ENCODE data around the gene FBN2.

FBN2 gene

DNA sequence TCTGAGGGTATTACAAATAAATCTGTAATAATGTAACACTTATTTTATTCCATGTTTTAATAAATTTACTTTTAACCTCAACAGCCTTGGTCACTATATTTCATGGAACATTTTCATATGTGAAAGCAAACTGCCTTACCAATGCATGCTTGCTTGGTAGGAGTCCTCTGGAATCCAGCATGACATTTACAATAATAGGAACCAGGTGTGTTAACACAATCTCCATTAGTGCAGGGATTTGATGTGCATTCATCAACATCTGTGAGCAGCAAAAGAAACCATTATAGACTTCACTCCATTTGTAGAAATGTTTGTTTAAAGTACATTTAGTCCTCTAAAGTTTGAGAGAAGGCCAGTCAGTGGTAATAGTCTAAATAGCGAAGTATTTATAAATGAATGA lies 159.4 kb downstream of the FBN2 start:
- Histone ChIP-seq H3K23ac (ENCODE audit: low read depth, low read length, poor library complexity) (no peak overlapping the region), H2BK120ac (ENCODE audit: low read depth, low read length) (no peak overlapping the region), H2AK5ac (ENCODE audit: low read depth, low read length) (no peak overlapping the region), H3K14ac (ENCODE audit: low read length) (no peak overlapping the region), H4K8ac (ENCODE audit: low read depth, low read length) (no peak overlapping the region), H3K27me3 (ENCODE audit: control insufficient read depth in 3 of 3, insufficient read depth in 3 of 3, low read depth in 1 of 3, low read length in 3 of 3) (no peaks in the 10 kb centered on the region), H2AFZ (ENCODE audit: low read length) (no peak overlapping the region), H4K91ac (ENCODE audit: low read depth, low read length, poor library complexity) (no peak overlapping the region), H3K4me1 (ENCODE audit: control insufficient read depth in 2 of 2, insufficient read depth in 1 of 2, low read depth in 1 of 2, low read length in 2 of 2) (peaks cover 0 to 12% of the 10 kb centered on the region in 2 donors), H3K4me2 (ENCODE audit: insufficient read depth, low read length, poor library complexity, severe bottlenecking) (no peak overlapping the region), H3K9ac (ENCODE audit: low read depth, low read length, poor library complexity) (no peak overlapping the region), H2BK5ac (ENCODE audit: low read length) (no peak overlapping the region), H2BK15ac (ENCODE audit: low read length) (no peak overlapping the region), H3K4me3 (ENCODE audit: low read length in 2 of 2) (no peak overlapping the region), H2BK12ac (ENCODE audit: low read length) (no peak overlapping the region), H3K27ac (replicated peaks; ENCODE audit: low read length) (no peak overlapping the region), H3K79me1 (ENCODE audit: low read depth, low read length) (no peaks in the 10 kb centered on the region), H3K9me3 (replicated peaks in 1 of 2; ENCODE audit: control insufficient read depth in 2 of 2, insufficient read depth in 1 of 2, low read depth in 1 of 2, low read length in 2 of 2) (no peaks in the 10 kb centered on the region), H3K36me3 (replicated peaks in 1 of 2; ENCODE audit: control insufficient read depth in 2 of 2, insufficient read depth in 2 of 2, low read length in 2 of 2) (peaks cover 6 to 50% of the 10 kb centered on the region in 2 donors), H3K4ac (ENCODE audit: low read length) (no peak overlapping the region), H3K18ac (ENCODE audit: low read length) (no peak overlapping the region)
- no CpG with 5 or more reads among the region's 1 CpG for WGBS, 2 donors (ENCODE audit: extremely low coverage in 2 of 2, insufficient read length in 2 of 2, insufficient replicate concordance in 1 of 2)
- no peak for DNase-seq (ENCODE audit: low spot score)

DNA sequence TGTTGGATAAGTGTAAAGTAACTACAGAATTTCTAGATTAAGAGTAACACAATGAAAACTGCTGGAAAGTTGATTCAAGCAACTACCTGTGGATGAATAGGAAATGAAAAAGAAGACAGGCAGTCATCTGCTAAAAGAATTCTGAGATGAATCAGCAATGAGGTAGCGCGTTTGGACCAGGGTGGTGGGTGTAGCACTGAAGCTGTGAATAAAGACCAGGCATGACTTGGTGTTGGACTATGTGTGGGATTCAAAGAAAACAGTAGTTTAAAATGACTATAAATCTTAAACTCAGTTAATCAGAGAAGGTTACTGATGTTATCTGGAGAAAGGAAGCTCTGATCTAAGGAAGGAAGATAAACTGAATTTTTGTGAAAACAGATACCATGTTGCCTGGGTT lies 159.8 kb downstream of the FBN2 start:
- DNase-seq (ENCODE audit: low spot score), result no peak
- no CpG with 5 or more reads among the region's 2 CpGs for WGBS, 2 donors (ENCODE audit: extremely low coverage in 2 of 2, insufficient read length in 2 of 2, insufficient replicate concordance in 1 of 2)
- H2BK15ac ChIP-seq (ENCODE audit: low read length), result no peak overlapping the region
- H4K8ac ChIP-seq (ENCODE audit: low read depth, low read length), result no peak overlapping the region
- peaks cover 0 to 12% of the 10 kb centered on the region in 2 donors for H3K4me1 ChIP-seq (ENCODE audit: control insufficient read depth in 2 of 2, insufficient read depth in 1 of 2, low read depth in 1 of 2, low read length in 2 of 2)
- H2AK5ac ChIP-seq (ENCODE audit: low read depth, low read length), result no peak overlapping the region
- H3K27me3 ChIP-seq (ENCODE audit: control insufficient read depth in 3 of 3, insufficient read depth in 3 of 3, low read depth in 1 of 3, low read length in 3 of 3), result no peaks in the 10 kb centered on the region
- H3K18ac ChIP-seq (ENCODE audit: low read length), result no peak overlapping the region
- no peak overlapping the region for H3K14ac ChIP-seq (ENCODE audit: low read length)
- H3K4me3 ChIP-seq (ENCODE audit: low read length in 2 of 2), result no peak overlapping the region
- no peaks in the 10 kb centered on the region for H3K9me3 ChIP-seq (replicated peaks in 1 of 2; ENCODE audit: control insufficient read depth in 2 of 2, insufficient read depth in 1 of 2, low read depth in 1 of 2, low read length in 2 of 2)
- H3K27ac ChIP-seq (replicated peaks; ENCODE audit: low read length), result no peak overlapping the region
- H3K23ac ChIP-seq (ENCODE audit: low read depth, low read length, poor library complexity), result no peak overlapping the region
- no peak overlapping the region for H3K9ac ChIP-seq (ENCODE audit: low read depth, low read length, poor library complexity)
- no peak overlapping the region for H3K4me2 ChIP-seq (ENCODE audit: insufficient read depth, low read length, poor library complexity, severe bottlenecking)
- H2BK12ac ChIP-seq (ENCODE audit: low read length), result no peak overlapping the region
- H3K79me1 ChIP-seq (ENCODE audit: low read depth, low read length), result no peaks in the 10 kb centered on the region
- H3K36me3 ChIP-seq (replicated peaks in 1 of 2; ENCODE audit: control insufficient read depth in 2 of 2, insufficient read depth in 2 of 2, low read length in 2 of 2), result peaks cover 6 to 54% of the 10 kb centered on the region in 2 donors
- H2BK5ac ChIP-seq (ENCODE audit: low read length), result no peak overlapping the region
- no peak overlapping the region for H2AFZ ChIP-seq (ENCODE audit: low read length)
- H2BK120ac ChIP-seq (ENCODE audit: low read depth, low read length), result no peak overlapping the region
- H4K91ac ChIP-seq (ENCODE audit: low read depth, low read length, poor library complexity), result no peak overlapping the region
- H3K4ac ChIP-seq (ENCODE audit: low read length), result no peak overlapping the region

DNA sequence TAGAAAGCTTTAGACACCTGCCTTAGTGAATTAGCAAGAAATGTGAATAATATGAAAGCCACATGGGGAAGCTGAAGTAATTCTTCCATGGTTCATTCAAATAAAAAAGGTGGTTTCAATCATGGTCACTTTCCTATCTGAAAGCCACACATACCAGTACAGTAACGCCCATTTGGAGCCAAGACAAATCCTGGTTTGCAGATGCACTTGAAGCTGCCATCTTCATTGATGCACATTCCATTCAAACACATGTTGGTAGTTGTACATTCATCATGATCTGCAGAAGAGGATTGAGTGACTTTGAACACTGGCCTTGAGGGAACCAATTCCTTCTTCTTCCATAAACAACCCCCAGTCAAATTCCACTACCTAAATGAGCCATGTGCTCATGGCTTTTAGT lies 161.5 kb downstream of the FBN2 start:
- peaks cover 9 to 62% of the 10 kb centered on the region in 2 donors for H3K36me3 ChIP-seq (replicated peaks in 1 of 2; ENCODE audit: control insufficient read depth in 2 of 2, insufficient read depth in 2 of 2, low read length in 2 of 2)

DNA sequence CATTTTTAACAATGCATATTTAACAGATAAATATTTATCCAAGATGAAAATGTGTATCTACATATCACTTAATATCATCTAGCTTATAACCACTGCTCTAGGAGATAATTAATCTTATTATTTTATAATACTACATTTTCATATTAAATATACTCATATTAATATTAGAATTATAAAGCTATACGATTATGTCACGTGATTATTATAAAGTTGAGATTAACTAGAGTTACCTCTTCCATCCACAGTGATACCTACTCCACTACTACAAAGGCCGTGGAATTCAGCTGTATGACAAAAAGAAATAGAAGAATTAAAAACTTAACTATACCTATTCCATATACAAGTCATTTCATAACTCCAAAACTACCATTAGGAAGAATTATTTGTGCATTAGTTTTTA lies 171.9 kb downstream of the FBN2 start:
- H3K27me3 ChIP-seq (ENCODE audit: control insufficient read depth in 3 of 3, insufficient read depth in 3 of 3, low read depth in 1 of 3, low read length in 3 of 3), result no peaks in the 10 kb centered on the region
- H4K91ac ChIP-seq (ENCODE audit: low read depth, low read length, poor library complexity), result no peak overlapping the region
- H3K4me1 ChIP-seq (ENCODE audit: control insufficient read depth in 2 of 2, insufficient read depth in 1 of 2, low read depth in 1 of 2, low read length in 2 of 2), result peaks cover 0 to 1% of the 10 kb centered on the region in 2 donors
- no peak overlapping the region for H3K18ac ChIP-seq (ENCODE audit: low read length)
- no peak overlapping the region for H3K27ac ChIP-seq (replicated peaks; ENCODE audit: low read length)
- H4K8ac ChIP-seq (ENCODE audit: low read depth, low read length), result no peak overlapping the region
- no peak overlapping the region for H2BK12ac ChIP-seq (ENCODE audit: low read length)
- H3K36me3 ChIP-seq (replicated peaks in 1 of 2; ENCODE audit: control insufficient read depth in 2 of 2, insufficient read depth in 2 of 2, low read length in 2 of 2), result peaks cover 10 to 92% of the 10 kb centered on the region in 2 donors
- no CpG with 5 or more reads among the region's 3 CpGs for whole genome bisulfite sequencing, 2 donors (ENCODE audit: extremely low coverage in 2 of 2, insufficient read length in 2 of 2, insufficient replicate concordance in 1 of 2)
- DNase-seq (ENCODE audit: low spot score), result no peak
- H2AK5ac ChIP-seq (ENCODE audit: low read depth, low read length), result no peak overlapping the region
- H2BK5ac ChIP-seq (ENCODE audit: low read length), result no peak overlapping the region
- no peak overlapping the region for H3K4me2 ChIP-seq (ENCODE audit: insufficient read depth, low read length, poor library complexity, severe bottlenecking)
- no peaks in the 10 kb centered on the region for H3K79me1 ChIP-seq (ENCODE audit: low read depth, low read length)
- H2BK120ac ChIP-seq (ENCODE audit: low read depth, low read length), result no peak overlapping the region
- no peak overlapping the region for H3K4ac ChIP-seq (ENCODE audit: low read length)
- H3K9ac ChIP-seq (ENCODE audit: low read depth, low read length, poor library complexity), result no peak overlapping the region
- H3K9me3 ChIP-seq (replicated peaks in 1 of 2; ENCODE audit: control insufficient read depth in 2 of 2, insufficient read depth in 1 of 2, low read depth in 1 of 2, low read length in 2 of 2), result no peaks in the 10 kb centered on the region
- no peak overlapping the region for H3K4me3 ChIP-seq (ENCODE audit: low read length in 2 of 2)
- no peak overlapping the region for H3K23ac ChIP-seq (ENCODE audit: low read depth, low read length, poor library complexity)
- H2AFZ ChIP-seq (ENCODE audit: low read length), result no peak overlapping the region
- no peak overlapping the region for H3K14ac ChIP-seq (ENCODE audit: low read length)
- H2BK15ac ChIP-seq (ENCODE audit: low read length), result no peak overlapping the region

More for the DNA sequence above, 161.5 kb downstream of the FBN2 start:
- H4K8ac ChIP-seq (ENCODE audit: low read depth, low read length), result no peak overlapping the region
- H3K4ac ChIP-seq (ENCODE audit: low read length), result no peak overlapping the region
- DNase-seq (ENCODE audit: low spot score), result no peak
- no peak overlapping the region for H3K4me2 ChIP-seq (ENCODE audit: insufficient read depth, low read length, poor library complexity, severe bottlenecking)
- no peak overlapping the region for H3K27ac ChIP-seq (replicated peaks; ENCODE audit: low read length)
- no peak overlapping the region for H4K91ac ChIP-seq (ENCODE audit: low read depth, low read length, poor library complexity)
- H3K9ac ChIP-seq (ENCODE audit: low read depth, low read length, poor library complexity), result no peak overlapping the region
- peaks cover 0 to 12% of the 10 kb centered on the region in 2 donors for H3K4me1 ChIP-seq (ENCODE audit: control insufficient read depth in 2 of 2, insufficient read depth in 1 of 2, low read depth in 1 of 2, low read length in 2 of 2)
- no peak overlapping the region for H2BK15ac ChIP-seq (ENCODE audit: low read length)
- no peak overlapping the region for H2AK5ac ChIP-seq (ENCODE audit: low read depth, low read length)
- no peak overlapping the region for H2BK120ac ChIP-seq (ENCODE audit: low read depth, low read length)
- H3K79me1 ChIP-seq (ENCODE audit: low read depth, low read length), result no peaks in the 10 kb centered on the region
- no peaks in the 10 kb centered on the region for H3K9me3 ChIP-seq (replicated peaks in 1 of 2; ENCODE audit: control insufficient read depth in 2 of 2, insufficient read depth in 1 of 2, low read depth in 1 of 2, low read length in 2 of 2)
- H2BK5ac ChIP-seq (ENCODE audit: low read length), result no peak overlapping the region
- no CpG with 5 or more reads among the region's 1 CpG for WGBS, 2 donors (ENCODE audit: extremely low coverage in 2 of 2, insufficient read length in 2 of 2, insufficient replicate concordance in 1 of 2)
- no peaks in the 10 kb centered on the region for H3K27me3 ChIP-seq (ENCODE audit: control insufficient read depth in 3 of 3, insufficient read depth in 3 of 3, low read depth in 1 of 3, low read length in 3 of 3)
- H2AFZ ChIP-seq (ENCODE audit: low read length), result no peak overlapping the region
- H3K23ac ChIP-seq (ENCODE audit: low read depth, low read length, poor library complexity), result no peak overlapping the region
- H3K18ac ChIP-seq (ENCODE audit: low read length), result no peak overlapping the region
- H2BK12ac ChIP-seq (ENCODE audit: low read length), result no peak overlapping the region
- H3K14ac ChIP-seq (ENCODE audit: low read length), result no peak overlapping the region
- no peak overlapping the region for H3K4me3 ChIP-seq (ENCODE audit: low read length in 2 of 2)

Measured in neuronal stem cell (in vitro differentiated cells).